GM21576 (cell line): ENCODE measurements around the gene TRERF1.

Experiments used
- ATAC-seq: cut with Tn5 transposase; IDR thresholded peaks from one replicate; pipeline ENCODE4 v1.9.1; 2021; ENCODE audit warnings: mild to moderate bottlenecking, moderate library complexity; ENCODE audit not compliant: unreplicated experiment

The TRERF1 gene

DNA sequence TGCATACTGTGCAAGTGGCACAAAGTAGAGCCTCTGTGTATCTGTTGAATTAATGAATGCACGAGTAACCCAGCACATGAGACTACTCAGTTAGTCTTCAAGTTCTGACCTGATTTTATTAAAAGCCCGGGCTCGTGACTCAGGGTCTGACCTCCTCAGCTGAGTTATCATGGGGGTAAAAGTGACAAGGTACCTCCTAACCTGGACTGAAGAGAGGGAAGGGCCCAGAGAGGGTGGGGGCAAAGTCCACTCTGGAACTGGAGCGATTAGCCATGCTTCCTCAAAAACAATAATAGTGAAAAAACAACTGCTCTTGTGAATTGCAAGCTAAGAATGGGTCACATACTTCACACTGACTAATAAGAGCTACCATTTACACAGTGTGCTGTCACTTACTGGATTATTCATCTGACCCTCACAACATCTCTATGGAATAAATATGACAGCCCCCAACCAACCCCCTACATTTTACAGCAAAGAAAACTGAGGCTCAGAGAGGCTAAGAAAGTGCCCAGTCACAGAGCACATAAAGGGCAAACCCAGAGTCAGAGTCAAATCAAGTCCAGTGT, 26.7 kb downstream of the TRERF1 start:
- ATAC-seq, result no peak

DNA sequence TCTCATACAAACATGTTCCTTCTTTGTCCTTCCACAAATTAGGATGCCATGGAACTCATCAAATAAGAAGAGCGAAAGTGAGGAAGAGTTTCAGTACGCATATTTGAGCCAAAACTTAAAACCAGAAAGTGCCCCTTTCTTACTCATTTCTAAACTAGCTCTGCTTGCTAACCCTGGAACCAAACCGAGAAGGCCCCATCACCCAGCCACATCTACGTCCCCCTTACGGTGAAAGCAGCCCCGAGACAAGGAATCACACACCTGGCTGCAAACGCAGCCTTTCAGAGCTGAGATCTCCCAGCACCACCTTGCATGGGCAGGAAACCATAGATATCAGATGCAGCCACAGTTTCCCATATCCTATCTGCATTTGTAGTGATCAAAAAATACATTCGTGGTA, 28.5 kb downstream of the TRERF1 start:
- peak; percentile 43 for ATAC-seq

DNA sequence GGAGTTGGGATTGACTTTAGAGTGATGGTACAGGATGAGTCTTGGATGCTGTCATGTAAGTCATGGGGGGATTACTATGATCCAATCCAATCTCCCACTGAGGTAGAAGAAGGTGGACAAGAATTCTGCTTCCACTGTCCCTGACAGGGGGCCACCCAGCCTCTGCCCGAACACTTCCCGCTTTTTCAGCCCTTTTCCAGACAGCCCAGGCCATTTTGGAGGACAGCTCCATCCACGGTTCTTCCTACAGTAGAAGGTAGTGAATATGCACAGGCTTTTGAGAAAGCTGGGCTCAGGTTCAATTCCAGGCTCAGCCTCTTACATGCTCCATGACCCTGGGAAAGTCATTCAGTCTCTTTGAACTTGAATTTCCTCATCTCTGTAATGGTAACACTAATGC, 31.0 kb downstream of the TRERF1 start:
- no peak for ATAC-seq

DNA sequence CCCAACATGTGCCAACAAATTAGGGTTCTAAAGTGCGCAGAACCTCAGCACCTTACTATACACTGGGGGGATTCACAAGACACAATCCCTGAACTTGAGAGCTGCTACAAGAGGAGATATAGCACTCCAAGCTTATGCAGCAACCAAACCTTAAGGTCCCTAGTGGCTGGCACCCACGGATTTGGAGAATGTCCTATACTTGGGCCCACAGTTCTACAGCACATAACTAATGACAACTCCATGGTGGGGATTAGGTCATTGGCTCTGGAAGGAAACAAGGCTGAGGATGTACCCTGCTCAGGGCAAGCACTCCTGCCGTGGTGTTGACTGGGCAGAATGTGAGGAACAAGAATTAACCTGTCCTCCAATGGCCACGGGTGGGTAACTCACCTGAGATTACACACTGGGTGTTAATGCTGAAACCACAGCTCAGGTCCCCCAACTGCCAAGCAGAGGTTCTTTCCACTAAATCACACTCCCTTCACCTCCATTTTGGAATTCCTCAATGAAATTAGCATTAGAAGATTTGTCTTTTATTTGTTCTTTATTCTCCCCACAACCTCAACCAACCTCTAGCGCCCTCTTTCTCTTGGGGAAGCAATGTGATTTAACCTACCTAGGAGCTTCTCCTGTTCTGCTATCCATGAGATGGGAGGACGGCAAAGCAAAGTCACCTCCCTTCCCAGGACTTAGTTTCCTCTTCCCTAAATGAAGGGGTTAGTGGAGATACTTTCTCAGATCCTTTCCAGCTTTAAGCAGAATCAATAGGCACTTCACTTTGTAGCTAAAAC, 32.0 kb downstream of the TRERF1 start:
- no peak for ATAC-seq

DNA sequence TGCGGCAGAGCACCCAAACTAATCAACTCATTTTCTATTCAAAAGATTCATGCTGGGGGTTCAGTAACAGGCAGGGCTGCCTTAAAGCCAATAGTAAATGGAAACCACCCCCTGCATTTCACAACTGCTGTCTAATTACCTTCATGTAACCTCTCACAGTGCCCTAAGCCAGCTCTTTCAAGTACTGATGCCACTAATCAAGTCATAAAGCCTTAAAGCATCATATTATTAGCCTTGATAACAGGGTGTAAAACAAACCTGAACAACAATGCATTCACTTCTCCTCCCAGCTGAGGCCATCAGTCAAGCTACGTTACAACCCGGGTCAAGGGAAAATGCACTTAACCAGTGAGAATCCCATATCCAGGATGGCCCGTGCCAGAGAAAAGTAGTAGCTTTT, 33.0 kb downstream of the TRERF1 start:
- no peak for ATAC-seq

DNA sequence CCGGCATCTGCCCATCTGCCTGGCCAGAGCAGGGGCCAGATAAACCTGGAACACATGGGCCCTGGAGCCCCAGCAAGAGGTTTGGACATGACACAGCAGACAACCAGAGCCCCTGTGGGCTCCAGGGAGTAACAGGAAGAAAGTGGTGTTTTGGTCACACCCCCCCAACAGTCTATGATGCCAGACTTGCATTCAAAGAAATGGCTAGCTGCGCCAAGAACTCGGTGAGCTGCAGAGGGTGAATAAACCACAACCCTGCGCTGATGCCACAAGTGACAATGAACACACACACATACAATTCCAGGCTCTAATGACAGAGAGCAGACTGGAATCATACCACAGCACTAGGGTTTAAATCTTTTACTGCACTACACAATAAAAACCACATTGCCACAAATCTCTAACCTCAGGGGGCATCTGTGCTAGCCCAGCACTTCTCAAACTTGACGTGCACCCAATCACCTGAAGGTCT, 34.0 kb downstream of the TRERF1 start:
- ATAC-seq, result no peak

DNA sequence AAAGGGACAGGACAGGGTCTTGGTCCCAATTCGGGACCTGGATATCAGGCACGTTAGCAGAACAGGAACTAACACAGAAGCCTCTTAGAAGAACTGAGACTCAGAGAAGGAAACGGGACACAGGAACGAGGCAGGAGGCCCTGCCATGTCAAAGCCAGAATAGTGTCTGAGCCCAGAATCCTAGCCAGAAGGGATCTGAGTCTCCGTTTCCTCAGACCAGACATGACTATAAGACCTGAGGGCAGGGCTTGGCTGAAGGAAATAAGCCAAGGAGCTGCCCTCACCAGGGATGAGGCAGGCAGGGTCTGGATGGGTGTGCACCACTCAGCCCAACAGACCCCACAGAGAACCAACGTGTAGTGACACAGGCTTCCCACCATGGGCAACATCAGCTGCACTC, 40.3 kb downstream of the TRERF1 start:
- ATAC-seq, result no peak

DNA sequence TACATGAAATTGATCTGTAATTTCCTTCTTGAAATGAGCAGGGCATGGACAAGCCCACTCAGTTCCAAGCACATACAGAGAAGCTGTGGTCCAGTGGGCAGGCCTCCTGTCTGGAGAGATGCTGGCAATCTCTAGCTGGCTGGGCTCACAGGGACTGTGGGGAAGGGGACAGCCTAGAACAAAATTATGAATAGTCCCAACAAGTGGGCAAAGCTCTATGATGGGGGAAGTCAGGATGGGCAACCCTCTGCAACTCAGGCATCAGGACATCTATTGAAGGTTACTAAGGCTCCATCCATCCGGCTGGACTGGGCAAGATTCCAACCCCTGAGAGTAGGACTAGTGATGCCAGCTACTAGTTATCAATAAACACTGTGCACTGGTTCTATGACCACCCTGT, 40.9 kb downstream of the TRERF1 start:
- ATAC-seq, result no peak

DNA sequence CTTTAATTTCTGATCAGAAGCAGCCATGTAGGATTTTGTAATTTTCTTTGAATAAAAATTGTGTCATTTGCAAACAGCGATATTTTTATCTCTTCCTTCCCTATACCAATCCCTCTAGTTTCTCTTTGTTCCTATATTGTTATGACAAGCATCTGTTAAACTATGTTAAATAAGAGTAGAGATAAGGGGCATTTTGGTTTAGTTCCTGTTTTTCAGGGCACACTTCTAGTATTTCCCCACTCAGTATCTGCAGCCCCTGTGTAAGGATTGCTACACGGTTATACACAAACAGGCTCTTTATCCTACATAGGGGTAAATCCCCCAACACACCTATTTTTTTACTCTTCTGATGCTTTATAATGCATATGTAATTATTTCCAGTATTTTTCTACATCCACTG, 42.1 kb downstream of the TRERF1 start:
- peak; percentile 60 for ATAC-seq

DNA sequence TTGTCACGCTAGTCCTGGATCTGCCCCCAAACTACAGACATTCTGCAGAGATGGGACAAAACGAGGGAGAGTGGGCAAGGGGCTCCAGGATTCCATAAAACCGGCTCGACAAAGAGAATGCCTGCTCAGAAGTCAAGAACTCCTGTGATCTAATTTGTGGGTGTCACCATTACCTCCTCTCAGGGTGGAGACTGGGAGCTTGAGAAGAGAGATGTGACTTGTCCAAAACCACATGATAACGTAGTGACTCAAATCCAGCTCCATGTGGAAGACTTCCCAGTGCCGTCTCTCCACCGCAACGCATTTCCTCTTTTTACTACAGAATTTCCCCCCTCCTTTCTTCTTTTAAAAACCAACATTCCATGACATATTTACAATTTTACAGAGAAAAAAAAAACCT, 44.3 kb downstream of the TRERF1 start:
- ATAC-seq, result no peak

DNA sequence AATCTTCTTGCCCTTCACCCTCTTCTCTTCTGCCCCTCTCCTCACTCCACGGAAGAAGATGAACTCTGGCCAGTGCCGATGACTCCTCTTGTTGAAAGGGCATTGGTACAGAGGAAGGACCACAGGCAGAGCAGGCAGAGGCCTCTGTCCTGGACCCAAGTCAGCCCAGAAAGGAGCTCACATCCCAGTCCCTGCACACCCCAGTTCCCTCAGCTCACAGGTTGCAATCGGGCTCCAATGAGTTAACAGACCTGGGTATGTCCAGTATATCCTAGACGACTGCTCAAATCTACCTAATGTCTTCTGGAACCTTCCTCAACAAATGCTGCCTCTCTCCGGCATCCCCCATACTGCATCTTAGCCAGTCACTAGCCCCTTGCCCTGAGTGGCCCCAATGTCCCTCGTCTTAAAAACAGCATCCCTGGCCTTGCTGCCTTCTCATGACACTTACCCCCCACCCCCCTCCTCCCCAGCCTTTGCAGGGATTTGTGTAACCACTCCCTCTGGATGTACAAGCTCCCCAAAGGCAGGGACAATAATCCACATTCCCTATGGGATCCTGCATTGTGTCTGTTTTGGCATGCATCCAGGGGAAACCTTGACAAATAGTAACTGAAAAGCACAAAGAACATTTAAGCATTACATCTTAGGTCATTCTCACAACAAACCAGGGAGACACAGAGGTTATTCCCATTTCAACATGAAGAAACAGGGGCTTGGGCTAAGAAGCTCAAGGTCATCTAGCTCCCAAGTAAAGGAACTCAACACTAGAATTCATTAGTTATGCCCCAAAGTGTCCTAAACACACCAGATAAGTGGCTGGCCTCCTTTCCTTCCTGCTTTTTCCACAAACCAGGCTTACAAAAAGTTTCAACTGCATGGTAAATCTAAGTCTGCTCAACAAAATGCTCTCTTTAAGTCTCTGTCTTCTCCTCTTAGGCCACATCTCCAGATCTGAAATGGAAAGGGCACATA, 45.1 kb downstream of the TRERF1 start:
- no peak for ATAC-seq

DNA sequence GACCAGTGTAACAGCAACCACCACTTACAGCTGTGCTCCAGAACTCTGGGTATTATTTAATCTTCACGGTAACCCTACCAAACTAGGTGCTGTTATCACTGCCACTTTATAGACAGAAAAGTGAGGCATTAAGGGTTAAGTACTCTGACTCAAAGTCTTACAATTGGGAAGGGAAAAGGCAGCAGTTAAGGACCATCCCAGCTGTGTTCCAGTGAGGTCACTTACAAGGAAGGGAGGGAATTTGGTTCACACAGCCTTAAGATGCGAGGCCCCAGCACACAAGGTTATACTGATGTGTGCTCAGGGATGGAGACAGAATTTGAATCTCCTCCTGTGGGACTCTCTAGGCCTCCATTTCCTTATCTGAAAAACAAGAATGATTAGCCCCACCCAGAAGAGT, 46.7 kb downstream of the TRERF1 start:
- no peak for ATAC-seq

DNA sequence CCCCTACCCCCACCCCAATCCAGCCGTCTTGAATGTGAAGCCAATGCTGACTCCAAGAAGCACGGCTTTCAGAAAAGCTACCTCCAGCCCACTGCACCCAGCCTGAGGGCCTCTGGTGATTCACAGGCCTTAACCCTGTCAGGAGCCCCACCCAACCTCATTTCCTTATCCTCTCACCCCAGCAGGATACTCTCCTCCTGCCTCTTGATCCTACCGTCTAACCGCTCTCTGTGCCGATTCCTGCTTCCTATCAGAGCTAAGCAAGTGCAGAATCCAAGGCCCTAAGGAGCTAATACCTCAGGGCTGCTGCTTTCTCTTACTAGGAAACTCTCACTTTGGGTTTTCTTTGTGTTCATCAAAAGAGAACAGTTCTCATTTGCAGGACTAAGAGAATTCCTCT, 47.2 kb downstream of the TRERF1 start:
- ATAC-seq, result no peak

DNA sequence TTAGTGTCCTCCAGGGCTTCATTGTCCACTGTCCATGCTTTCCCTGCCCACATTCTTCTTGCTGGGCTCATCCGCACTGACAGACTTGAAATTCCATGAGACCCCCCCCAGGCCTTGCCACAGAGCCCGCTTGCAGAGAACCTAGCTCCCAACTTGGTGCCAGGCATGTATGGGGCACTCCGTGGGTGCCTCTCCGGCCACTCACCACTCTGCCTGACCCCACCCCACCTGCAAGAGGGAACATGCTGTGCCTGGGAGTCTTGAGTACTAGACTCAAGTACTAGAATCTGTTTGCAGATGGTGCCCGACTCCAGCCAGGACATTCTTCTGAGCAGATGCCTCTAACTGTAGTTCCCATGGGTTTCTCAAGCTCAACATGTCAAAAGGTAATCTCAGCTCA, 47.9 kb downstream of the TRERF1 start:
- no peak for ATAC-seq

DNA sequence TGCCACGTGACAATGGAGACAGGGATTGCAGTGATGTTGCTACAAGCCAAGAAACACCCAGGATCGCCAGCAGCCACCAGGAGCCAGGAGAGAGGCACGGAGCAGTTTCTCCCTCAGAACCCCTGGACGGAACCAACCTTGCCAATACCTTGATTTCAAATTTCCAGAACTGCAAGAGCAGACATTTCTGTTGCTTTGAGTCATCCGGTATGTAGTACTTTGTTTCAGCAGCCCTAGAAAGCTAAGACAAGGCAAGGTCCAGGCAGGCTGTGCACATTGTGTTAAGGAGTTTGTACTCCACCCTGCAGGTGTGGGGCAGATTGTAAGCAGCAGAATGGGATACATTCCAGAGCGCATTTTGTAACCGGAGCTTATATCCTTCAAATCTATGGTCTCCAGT, 48.3 kb downstream of the TRERF1 start:
- ATAC-seq, result no peak

DNA sequence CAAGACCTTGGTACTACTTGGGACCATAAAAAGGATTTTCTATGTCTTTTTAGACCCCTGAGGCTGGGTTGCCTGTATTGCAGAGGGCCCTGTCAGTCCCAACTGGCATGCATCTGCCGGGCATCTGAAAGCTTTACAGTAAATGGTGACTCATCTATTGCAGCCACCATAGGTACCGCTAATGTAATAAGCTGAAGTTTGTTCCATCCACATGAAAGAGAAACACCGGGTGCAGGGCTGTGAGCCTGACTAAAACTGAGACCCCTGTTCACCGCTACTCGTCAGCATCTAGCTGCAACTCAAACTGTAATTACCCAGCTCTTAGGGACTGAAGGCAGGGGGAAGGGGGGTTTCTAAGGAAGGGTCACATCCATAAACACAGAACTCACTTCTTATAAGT, 49.5 kb downstream of the TRERF1 start:
- ATAC-seq, result peak; percentile 75

DNA sequence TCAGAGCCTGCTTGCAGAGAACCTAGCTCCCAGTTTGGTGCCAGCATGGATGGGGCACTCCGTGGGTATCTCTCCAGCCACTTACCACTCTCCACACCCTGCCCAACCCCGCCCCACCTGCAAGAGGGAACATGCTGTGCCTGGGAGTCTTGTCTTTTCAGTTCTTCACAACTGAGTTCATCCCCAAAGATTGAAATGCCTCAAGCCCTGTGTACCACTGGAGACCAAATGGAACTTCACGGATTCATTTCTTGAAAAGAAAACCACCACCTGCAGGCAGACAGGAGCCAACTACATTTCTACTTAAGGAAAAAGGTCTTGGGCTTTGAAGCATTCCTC, 50.1 kb downstream of the TRERF1 start:
- no peak for ATAC-seq

DNA sequence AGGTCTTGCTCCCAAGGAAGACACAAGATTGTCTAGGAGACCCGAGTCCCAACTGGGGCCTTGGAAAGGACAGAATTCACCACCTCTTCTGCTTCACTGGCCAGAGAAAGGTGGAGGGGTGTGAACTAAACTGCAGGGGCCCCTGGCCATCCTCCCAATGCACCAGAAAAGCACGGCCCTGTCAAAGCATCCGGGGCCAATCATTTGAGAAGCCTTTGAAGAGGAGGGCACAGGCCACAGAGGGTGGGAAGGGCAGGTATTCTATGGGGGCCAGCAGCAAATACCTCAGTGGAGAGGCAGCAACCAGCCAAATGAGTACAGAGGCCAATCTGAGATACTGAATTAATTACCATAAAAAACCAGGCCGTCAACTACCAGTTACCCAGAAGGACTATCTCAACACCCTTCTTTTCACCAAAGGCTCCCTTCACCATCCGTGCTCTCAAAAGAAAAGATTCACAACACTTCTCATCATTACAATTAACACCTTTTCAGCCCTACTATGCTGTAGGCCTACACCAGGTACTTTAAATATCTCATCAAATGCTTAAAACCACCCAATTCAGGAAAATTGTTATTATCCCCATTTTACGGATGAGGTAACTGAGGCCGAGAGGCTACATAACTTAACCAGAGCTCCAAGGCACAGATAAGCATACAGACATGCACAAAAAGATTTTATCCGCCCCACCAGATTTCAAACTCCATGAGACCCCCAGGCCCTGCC, 50.7 kb downstream of the TRERF1 start:
- ATAC-seq, result no peak

DNA sequence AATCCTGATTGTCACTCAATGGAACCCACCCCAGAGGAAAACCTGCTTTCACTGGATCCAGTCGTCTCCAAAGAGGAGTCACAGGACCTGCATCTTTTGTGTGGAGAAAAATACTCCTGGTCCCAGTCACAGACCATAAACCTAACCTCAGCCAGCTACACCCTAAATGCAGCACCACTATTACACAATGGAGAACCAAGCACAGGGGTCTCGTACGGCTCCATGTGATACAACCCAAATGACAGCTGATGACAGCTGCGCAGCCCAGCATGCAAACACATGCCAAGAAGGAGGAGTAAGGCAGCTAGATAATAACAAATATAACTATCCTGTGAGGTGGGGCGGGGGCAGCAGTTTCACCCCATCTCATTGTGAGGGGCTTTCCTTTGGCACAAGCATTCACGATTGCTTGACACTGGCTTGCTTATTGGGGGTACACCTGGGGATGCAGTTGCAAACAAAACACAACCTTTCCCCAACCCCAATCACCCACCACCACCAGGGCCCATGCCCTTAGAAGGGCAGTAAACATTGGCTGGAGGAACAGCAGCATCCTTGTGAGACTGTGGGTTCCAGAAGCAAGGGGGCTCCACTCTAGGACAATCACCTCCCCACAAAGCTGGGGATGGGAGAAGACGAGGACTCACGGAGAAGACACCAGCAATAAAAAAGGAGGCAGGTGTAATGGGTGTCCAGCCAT, 51.5 kb downstream of the TRERF1 start:
- no peak for ATAC-seq

DNA sequence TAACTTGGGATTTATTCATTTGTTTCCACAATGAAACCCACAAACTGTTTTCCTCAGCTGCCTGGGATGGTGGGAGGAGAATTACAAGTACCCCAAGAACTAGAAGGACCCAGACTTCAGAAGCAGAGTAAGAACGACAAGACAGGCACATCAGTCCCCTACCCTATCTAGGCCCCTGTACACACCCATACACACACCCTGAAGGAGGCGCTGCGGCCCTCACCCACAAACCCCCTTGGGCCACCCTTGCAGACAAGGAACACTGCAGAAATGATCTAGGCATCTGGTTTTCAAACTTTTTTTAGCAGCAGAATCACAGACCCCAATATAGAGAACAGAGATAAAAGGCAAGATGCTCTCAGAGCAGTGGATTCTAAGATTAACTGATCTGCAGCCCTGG, 55.0 kb downstream of the TRERF1 start:
- ATAC-seq, result no peak
